ENCODE data around the gene SERPINH1.

Gene SERPINH1

DNA sequence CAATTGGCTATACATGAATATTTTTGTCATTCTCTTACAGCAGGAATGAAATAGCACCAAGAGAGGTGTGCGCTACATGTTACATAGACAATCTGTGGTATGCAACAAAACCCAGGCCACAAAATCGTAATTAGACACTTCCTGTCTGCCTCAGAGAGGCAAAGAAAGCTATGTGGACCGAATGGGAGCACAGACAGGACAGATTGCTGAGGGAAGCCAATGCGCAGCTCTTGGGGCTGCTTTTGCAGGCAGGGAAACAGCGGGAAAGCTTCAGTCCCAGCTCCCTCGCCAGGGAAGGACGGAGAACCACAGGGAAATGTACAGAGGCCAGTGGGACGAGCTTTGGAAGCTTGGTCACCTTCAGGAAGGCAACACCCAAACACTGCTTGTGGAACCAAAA, 40.9 kb downstream of the SERPINH1 start:
- DNase-seq = no peak

DNA sequence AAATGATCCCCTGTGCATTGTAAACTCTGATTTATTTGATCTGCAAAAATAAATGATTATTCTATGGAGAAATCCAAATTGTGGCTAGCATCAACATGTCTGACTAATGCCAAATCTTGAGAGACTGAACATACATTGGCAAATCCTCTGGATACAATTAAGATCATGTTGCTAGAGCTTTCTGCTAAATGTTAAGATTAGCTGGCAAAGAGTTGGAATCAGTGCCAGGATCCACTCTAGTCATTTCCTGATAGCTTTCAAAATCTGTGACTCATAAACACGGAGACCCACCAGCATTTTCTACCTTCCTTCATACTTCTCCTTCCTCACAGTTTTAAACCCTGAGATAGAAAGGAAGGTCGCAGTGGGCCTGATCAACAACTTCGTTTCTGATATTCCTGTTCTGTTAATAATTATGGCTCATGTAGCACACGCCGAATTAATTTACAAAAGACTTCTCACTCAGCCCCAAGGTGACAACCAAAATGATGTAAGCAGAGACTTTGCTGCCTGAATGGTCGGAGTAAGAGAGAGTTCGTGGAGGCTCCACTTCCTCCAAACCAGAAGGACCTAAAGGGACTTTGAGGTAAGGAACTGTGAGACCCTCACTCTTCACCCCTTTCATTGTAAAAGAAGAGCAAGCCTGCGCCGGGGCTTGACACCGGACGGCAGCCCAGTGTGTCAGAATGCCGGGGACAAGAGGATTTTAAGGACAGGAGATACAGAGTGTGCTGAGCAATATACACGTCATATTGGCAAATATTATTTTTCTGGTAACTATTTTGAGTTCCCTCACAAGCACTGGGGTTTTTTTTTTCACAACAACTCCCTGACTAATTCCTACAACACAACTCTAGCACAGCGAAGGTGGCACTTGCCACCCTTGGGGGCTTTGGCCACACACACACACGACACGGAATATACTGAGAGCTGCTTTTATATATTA, 42.0 kb downstream of the SERPINH1 start:
- no peak for DNase-seq

DNA sequence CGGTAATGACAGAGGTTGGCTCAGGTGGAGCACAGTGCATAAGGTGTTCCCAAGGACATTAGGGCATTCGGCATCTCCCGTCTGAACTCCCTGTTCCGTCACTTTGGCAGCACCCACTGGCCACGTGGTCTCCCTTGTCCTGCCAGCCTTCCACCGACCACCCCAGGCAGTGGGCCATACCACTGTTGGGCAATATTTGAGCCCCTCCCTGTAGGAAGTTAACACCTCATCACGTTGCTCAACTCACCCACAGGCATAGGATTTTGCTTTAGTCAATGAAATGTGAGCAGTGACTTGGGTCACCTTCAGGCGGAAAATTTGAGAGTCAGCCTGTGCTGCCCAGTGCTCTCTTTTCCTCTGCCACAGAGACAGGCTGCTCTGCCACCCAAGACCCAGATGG, 44.0 kb downstream of the SERPINH1 start:
- no peak for DNase-seq

GRCh38 chr11:75611823-75612222, 49.8 kb downstream of the SERPINH1 start:
- DNase-seq = no peak

DNA sequence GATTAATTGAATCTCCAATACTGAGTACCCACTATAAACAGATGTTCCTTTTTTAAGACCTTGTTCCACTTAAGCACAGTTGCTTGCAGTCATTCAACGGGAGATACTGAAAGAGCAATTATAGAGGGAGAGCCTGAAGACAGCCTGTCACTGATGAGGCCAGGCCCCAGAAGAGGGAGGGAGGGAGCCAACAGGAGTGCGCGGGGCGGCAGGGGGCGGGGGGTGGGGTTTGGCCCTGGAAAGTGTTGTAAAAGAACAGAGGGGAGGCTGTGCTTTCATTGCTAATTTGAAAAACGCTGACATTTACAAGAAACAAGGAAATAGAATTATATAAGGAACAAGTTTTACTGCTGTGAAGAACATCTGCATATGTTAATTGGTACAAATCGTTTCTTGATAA, 53.7 kb downstream of the SERPINH1 start:
- no peak for DNase-seq

- DNase-seq = no peak
Observed at GRCh38 chr11:75616281-75616680, 54.2 kb downstream of the SERPINH1 start.
